Large intestine (tissue), 3 donors: Measurements from ENCODE around the gene CDR2. TPM values are rescaled to one million over a fixed set of nuclear protein-coding genes. Genes with fewer than 3 reads are reported as not detected.
A peak's percentile ranks its signal among the peaks of the same experiment; 100 is the strongest.
"Not testable (repeated sequence)": the region's sequence is repeated elsewhere in the genome, so short reads cannot be mapped to it uniquely, and the experiment has no call there.

Experiments used
- DNase-seq, 2 donors: peaks; one replicate each; pipeline versions ENCODE4 v3.0.0 to v3.0.0-alpha.2; 2013
- H3K27ac ChIP-seq: one replicate; pipeline ENCODE4 v1.5.1; 2013; ENCODE audit warnings: low read length
- H3K27me3 ChIP-seq: 2 replicates; pipeline ENCODE4 v1.6.1; 2013; ENCODE audit warnings: low read length; ENCODE audit not compliant: control insufficient read depth, insufficient read depth
- H3K36me3 ChIP-seq: 2 replicates; pipeline ENCODE4 v1.6.1; 2013; ENCODE audit warnings: low read length; ENCODE audit not compliant: control insufficient read depth, insufficient read depth
- H3K4me1 ChIP-seq: one replicate; pipeline ENCODE4 v1.6.1; 2013; ENCODE audit warnings: low read length; ENCODE audit not compliant: control insufficient read depth, insufficient read depth
- H3K4me3 ChIP-seq: one replicate; pipeline ENCODE4 v1.5.1; 2013; ENCODE audit warnings: low read length
- H3K9me3 ChIP-seq: one replicate; pipeline ENCODE4 v1.6.1; 2013; ENCODE audit warnings: mild to moderate bottlenecking, low read depth, low read length, moderate library complexity; ENCODE audit not compliant: control insufficient read depth
- WGBS: methylation state at CpG from one replicate; pipeline ENCODE4 v1.1.5; 2013; ENCODE audit warnings: low lambda C conversion rate; ENCODE audit not compliant: insufficient coverage; 5-methylcytosine and 5-hydroxymethylcytosine counted together
- polyA plus RNA-seq: library from polyadenylated mRNA; unstranded; fragments of 120-200 nt; gene quantifications from one replicate; pipeline ENCODE4 v1.2.1, GENCODE V29; 2013

Gene CDR2
- polyA plus RNA-seq, 1 donor, result 41.1 TPM

DNA sequence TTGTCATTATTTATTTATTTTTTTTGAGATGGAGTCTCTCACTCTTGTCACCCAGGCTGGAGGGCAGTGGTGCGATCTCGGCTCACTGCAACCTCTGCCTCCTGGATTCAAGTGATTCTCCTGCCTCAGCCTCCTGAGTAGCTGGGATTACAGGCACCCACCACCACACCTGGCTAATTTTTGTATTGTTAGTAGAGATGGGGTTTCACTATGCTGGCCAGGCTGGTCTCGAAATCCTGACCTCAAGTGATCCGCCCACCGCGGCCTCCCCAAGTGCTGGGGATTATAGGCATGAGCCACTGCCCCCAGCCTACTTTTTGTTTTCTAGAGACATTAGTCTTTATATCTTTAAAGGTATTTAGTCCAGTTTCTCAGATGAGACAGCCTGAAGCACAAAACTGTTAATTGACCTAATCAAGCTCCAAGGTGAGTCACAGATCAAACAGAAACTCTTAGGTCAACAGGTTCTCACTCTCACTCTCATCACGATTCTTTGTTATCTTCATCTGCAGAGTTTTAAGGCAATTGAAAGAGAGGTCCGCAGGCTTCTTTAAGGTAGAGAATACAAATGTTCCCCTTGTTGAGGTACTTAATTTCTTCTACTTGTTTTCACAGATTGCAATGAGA is 6.1 kb downstream of the CDR2 start:
- peaks cover 18% of the 10 kb centered on the region for H3K36me3 ChIP-seq
- H3K9me3 ChIP-seq, H3K27me3 ChIP-seq, H3K4me3 ChIP-seq: not testable (repeated sequence)
- H3K27ac ChIP-seq, result peak overlapping the region; percentile 99
- WGBS, result 17% methylated on average over 2 of the region's 8 CpGs
- peak; percentile 29 to 63 for DNase-seq
- H3K4me1 ChIP-seq, result peaks cover 40% of the 10 kb centered on the region

DNA sequence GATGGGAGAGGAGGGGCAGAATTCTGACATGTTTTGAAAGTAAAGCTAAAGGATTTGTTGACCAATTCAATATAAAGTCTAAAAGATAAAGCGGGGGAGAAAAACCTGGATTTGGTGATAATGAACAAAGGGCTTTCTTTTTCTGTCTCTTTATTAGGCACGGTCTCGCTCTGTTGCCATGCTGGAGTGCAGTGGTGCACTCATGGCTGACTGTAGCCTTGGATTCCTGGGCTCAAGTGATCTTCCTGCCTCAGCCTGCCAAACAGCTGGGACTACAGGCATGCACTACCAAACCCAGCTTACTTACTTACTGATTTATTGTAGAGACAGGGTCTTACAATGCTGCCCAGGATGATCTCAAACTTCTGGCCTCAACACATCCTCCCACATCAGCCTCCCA is 7.5 kb downstream of the CDR2 start:
- H3K9me3 ChIP-seq, result no peaks in the 10 kb centered on the region
- DNase-seq, result no peak

DNA sequence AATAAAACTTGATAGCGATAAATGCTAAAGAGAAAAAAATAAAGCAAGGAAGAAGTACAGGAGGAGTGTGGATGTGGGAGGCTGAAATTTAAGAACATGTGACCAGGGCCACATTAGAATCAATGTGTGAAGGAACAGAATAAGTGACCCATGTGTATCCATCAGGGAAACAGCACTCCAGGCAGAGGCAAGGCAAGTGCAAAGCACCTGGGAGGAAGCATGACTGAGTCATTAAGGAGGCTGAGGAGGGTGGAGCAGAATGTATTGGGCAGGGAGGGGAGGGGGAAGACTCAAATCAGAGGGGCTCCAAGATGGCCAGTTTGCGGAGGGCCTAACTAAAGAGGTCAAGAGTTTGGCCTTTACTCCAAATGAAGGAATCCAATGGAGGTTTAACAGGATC is 8.0 kb downstream of the CDR2 start:
- DNase-seq, result no peak
- WGBS, result 100% methylated on average over 1 of the region's 2 CpGs

More for the DNA sequence above, 7.5 kb downstream of the CDR2 start:
- H3K27me3 ChIP-seq, result no peaks in the 10 kb centered on the region
- 100% methylated on average over 1 of the region's 3 CpGs for WGBS
- peaks cover 26% of the 10 kb centered on the region for H3K36me3 ChIP-seq
- no peak overlapping the region for H3K4me3 ChIP-seq
- H3K27ac ChIP-seq, result no peak overlapping the region
- H3K4me1 ChIP-seq, result peaks cover 30% of the 10 kb centered on the region

DNA sequence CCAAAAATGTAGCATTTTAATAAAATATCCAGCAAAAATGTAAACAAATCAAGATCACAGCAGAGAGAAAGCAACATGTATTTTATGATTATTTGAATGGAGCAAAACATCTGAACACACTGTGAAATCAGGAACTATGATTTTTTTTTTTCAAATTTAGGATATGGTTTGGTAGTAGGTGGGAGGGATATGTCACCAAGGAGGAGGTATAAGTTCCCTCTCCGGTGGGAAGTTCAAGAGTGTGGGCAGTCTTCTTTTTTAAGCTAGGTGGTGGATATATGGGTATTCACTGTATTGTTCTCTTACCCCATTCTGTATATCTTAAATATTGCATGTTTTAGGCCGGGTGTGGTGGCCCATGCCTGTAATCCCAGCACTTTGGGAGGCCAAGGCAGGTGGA is 10.2 kb downstream of the CDR2 start:
- no peak overlapping the region for H3K27ac ChIP-seq
- no peaks in the 10 kb centered on the region for H3K9me3 ChIP-seq
- no peaks in the 10 kb centered on the region for H3K27me3 ChIP-seq
- H3K4me3 ChIP-seq, result no peak overlapping the region
- no peak for DNase-seq
- peaks cover 8% of the 10 kb centered on the region for H3K4me1 ChIP-seq
- H3K36me3 ChIP-seq, result peaks cover 35% of the 10 kb centered on the region
- WGBS, result no CpG with 5 or more reads among the region's 2 CpGs

More for the DNA sequence above, 8.0 kb downstream of the CDR2 start:
- no peak overlapping the region for H3K27ac ChIP-seq
- H3K4me3 ChIP-seq, result no peak overlapping the region
- H3K27me3 ChIP-seq, result no peaks in the 10 kb centered on the region
- peaks cover 28% of the 10 kb centered on the region for H3K4me1 ChIP-seq
- no peaks in the 10 kb centered on the region for H3K9me3 ChIP-seq
- H3K36me3 ChIP-seq, result peaks cover 30% of the 10 kb centered on the region

DNA sequence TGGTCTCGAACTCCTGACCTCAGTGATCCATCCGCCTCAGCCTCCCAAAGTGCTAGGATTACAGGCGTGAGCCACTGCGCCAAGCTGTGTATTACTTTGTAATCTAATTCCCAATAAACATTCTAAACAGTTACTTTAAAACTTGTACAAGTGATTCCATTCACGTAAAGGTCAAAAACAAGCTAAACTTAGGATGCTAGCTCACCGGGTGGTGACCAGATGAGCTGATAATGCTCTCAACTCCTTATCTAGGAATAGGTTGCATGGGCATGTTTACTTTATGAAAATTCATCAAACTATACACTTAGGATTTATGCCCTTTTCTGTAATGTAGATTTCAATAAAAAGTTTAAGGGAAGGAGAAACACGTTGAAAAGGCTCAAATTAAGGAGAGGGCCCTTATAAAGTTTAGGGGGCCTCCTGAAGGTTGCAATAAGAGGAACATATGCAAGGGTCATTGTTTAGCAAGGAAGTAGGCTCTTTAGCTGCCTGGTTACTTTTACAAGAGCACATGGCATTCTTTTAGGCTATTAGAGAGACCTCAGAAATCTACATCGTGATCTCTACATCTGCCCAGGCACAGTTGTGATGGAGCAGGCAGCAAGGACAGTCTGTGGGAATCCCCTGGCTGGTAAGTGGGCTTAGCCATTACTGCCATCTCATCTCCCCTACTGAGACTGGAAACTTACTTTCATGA is 13.3 kb downstream of the CDR2 start:
- H3K27ac ChIP-seq, result no peak overlapping the region
- no peaks in the 10 kb centered on the region for H3K27me3 ChIP-seq
- 73% methylated on average over 3 of the region's 8 CpGs for WGBS
- no peak for DNase-seq
- peaks cover 44% of the 10 kb centered on the region for H3K36me3 ChIP-seq
- H3K9me3 ChIP-seq, result no peaks in the 10 kb centered on the region
- no peaks in the 10 kb centered on the region for H3K4me1 ChIP-seq
- no peak overlapping the region for H3K4me3 ChIP-seq

DNA sequence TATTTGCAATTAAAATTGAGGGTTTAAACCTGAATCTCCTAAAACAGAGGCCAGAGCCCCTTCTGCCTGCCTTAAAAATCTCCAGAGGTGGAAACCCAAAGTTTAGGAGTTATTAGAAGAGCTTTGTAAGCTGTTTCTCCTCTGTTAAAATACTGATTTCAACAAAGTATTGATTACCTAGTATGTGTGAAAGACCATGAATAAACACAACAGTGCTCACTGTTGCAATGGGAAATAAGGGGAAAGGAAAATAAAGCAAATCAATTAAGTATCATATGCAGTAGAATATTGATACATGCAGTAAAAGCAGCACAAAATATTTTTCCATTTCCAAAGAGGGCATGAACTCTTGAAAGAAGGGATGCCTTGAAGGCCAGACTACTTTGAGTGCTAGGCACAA is 14.7 kb downstream of the CDR2 start:
- Histone ChIP-seq H3K27me3 (no peaks in the 10 kb centered on the region), H3K4me1 (no peaks in the 10 kb centered on the region), H3K27ac (no peak overlapping the region), H3K36me3 (peaks cover 40% of the 10 kb centered on the region), H3K4me3 (no peak overlapping the region), H3K9me3 (no peaks in the 10 kb centered on the region)
- no peak for DNase-seq

DNA sequence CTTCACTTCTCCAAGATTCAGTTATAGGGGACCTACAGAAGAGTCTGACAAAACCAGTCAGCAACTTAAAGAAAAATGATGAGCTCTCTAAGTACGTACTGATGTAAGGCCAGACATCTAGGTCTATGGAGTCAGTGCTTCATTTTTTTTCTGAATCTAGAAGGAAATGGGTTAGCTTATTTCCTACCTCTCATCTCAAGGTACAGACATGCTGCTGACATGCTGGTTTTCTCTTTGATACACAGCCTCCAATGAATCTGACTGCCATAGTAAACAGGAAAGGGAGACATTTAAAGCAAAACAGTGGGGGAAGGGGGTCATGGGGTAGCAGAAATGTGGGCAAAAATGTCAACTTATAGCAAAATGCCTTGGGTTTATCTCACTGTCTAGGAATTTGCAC is 16.4 kb downstream of the CDR2 start:
- Histone ChIP-seq H3K4me3 (no peak overlapping the region), H3K9me3 (no peaks in the 10 kb centered on the region), H3K4me1 (peaks cover 12% of the 10 kb centered on the region), H3K36me3 (peaks cover 23% of the 10 kb centered on the region), H3K27ac (no peak overlapping the region), H3K27me3 (no peaks in the 10 kb centered on the region)
- no CpG with 5 or more reads among the region's 1 CpG for WGBS
- no peak for DNase-seq

DNA sequence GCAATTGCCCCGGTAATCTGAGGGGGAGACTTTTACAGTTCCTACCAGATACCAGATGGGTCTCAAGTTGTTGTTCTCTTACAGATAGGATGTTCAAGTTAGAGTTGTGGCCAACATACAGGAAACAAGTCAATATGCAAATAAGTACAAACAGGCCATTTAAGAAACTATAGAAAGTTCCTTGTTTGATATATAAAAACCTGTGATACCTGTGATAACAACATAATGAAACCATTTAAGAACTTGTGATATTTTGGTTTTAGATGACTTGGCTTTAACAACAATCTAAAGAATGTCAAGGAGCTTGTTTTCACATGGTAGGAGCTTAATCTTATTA is 16.8 kb downstream of the CDR2 start:
- no CpG with 5 or more reads among the region's 1 CpG for WGBS
- DNase-seq, result no peak
- Histone ChIP-seq H3K27me3 (no peaks in the 10 kb centered on the region), H3K9me3 (no peaks in the 10 kb centered on the region), H3K27ac (no peak overlapping the region), H3K4me3 (no peak overlapping the region), H3K4me1 (peaks cover 13% of the 10 kb centered on the region), H3K36me3 (peaks cover 19% of the 10 kb centered on the region)

DNA sequence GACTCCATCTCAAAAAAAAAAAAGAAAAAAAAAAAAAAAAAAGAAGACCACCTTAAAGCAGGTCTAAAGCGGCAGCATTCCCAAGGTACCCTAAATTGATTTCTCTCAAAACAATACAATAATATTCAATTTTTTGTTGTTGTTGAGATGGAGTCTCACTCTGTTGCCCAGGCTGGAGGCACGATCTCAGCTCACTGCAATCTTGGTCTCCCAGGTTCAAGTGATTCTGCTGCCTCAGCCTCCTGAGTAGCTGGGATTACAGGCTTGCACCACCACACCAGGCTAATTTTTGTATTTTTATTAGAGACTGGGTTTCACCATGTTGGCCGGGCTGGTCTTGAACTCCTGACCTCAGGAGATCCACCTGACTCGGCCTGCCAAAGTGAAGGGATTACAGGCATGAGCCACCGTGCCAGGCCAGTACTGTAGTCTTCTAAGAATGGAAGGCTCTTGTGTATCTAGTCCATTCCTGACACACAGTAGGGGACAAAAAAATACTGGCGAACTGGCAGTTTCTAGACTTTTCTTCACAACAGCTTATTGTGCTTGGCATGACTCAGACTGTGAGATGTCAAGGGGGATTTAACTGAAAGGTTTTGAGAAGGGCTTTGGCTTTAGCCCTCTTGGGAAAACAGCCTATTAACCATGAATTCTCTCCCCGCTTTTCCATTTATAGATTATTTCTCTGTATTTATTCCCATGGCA is 17.3 kb downstream of the CDR2 start:
- Histone ChIP-seq H3K9me3 (no peaks in the 10 kb centered on the region), H3K27ac (no peak overlapping the region), H3K4me3 (no peak overlapping the region), H3K27me3 (no peaks in the 10 kb centered on the region), H3K4me1 (peaks cover 16% of the 10 kb centered on the region), H3K36me3 (peaks cover 18% of the 10 kb centered on the region)
- no peak for DNase-seq
- WGBS, result no CpG with 5 or more reads among the region's 7 CpGs

DNA sequence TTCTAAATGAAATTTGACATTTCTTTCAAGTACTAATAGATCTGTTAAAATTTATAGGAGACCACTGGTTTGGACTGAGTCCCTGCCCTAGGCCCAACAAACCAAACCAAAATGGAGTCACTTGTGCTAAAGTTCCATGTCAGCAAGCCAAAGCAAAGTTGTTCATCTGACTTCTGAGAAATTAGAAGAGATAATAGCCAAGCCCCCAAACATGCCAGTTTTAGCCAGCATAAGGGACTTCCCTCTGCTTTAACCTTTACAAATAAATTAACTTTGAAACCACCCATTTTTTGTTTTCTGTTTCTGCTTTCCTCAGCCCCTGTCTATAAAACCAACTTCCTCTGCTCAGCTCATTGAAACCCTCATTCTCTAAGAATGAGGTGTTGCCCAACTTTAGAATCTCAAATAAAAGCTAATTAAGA is 18.9 kb downstream of the CDR2 start:
- Histone ChIP-seq H3K27ac (no peak overlapping the region), H3K4me3 (no peak overlapping the region), H3K4me1 (peaks cover 20% of the 10 kb centered on the region), H3K27me3 (no peaks in the 10 kb centered on the region), H3K9me3 (no peaks in the 10 kb centered on the region), H3K36me3 (peaks cover 13% of the 10 kb centered on the region)
- DNase-seq, result no peak
